G401 (cell line): Measurements from ENCODE around the gene ATP6V1G3. TPM values are rescaled to one million over a fixed set of nuclear protein-coding genes. Genes with fewer than 3 reads are reported as not detected.

Experiments used
- total RNA-seq: library from RNA; depleted of rRNA; stranded (reverse); fragments of >200 nt; shearing (Covaris generic); gene quantifications from 2 replicates; pipeline ENCODE4 v1.2.3, GENCODE V29; 2014; rRNA removed

The ATP6V1G3 gene
- total RNA-seq, 1 experiment from 2014 or later: not detected

Other genes starting within 250 kb of the ATP6V1G3 start
- gene PTPRC, start 98.4 kb upstream of the ATP6V1G3 start, total RNA-seq: not detected in 2 replicates